Central memory CD4-positive, alpha-beta T cell (primary cell): ENCODE measurements around the gene ZIM2.

Source experiments
- DNase-seq: peaks from one replicate; pipeline ENCODE4 v3.0.0; 2022

Gene ZIM2

DNA sequence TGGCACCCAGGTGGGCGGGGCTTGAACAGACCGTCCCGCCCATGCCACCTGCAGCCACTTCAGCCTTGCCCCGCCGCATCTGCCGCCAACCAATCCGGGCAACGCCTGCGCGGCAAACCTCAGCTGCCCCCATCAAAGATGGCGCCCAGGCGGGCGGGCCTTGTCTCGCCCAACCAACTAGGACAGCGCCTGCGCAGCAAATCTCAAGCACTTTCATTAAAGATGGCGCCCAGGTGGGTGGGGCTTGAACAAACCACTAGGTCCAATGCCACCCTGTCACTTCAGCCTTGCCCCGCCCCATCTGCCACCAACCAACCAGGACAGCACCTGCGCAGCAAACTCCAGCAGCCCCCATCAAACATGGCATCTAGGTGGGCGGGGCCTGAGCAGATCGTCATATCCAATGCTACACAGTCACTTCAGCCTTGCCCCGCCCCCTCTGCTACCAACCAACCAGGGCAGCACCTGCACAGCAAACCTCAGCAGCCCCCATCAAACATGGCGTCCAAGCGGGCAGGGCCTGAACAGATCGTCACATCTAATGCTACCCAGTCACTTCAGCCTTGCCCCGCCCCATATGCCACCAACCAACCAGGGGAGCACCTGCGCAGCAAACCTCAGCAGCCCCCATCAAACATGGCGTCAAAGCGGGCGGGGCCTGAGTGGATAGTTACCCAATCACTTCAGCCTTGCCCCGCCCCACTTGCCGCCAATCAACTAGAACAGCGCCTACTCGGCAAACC is 1.4 kb downstream of the ZIM2 start:
- no peak for DNase-seq

DNA sequence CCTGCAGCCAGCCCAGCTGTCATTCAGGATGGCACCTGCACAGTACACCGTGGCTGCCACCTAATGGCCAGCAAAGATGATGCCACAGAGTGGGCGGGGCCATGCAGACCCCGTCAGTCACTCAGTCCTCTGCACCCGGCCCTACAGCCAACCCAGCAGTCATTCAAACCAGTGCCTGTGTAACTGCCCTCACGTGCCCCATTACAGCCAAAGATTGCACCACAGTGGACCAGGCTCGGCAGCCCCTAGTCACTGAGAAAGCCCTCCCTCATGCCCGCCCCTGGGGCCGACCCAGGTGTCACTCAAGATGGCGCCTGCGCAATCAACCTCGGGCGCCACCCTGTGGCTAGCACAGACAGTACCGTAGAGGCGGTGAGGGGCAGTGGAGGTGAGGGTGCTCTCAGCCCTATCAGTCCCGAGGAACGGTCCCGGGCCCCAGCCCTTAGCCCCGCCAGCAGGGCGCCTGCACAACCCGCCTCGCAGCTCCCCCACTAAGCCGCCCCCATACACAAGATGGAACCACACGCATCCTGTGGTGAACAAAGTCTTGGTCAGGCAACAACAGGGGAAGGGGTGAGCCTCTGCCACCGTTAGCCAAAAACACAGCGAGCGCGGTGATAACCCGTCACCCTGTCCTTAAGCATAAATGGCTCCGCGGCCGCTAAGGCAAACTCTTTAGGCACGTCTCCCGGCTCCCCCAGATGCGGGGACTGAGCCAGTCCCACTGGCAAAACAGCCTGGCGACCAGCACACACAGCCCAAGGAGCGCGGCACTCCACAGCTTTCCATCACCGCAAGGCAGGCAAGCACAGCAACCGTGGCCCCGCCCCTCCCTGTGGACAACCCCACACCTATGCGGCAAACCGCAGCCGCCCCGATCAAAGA is 2.3 kb downstream of the ZIM2 start:
- no peak for DNase-seq

DNA sequence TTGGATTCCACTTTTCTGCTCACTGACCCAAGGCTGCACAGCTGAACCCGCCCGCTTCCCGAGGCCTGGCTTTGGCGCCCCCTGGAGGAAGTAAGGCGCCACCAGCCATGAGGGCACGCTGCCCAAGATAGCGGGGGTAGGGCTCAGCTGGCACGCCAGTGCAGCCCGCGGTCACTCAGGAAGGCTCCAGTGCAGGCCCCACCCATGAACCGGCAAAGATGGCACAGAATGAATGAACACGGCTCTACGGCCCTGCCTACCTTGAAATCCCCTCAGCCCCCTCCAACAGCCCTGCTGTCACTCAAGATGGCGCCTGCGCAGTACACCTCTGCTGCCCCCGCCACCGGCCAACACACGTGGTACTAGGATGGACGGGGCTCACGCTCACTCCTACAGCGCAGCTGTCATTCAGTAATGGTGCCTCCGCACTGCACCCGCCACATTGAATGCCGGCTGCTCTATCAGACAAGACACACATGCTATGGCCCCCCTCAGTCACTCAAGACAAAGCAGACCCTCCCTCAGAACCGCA is 3.0 kb downstream of the ZIM2 start:
- no peak for DNase-seq

DNA sequence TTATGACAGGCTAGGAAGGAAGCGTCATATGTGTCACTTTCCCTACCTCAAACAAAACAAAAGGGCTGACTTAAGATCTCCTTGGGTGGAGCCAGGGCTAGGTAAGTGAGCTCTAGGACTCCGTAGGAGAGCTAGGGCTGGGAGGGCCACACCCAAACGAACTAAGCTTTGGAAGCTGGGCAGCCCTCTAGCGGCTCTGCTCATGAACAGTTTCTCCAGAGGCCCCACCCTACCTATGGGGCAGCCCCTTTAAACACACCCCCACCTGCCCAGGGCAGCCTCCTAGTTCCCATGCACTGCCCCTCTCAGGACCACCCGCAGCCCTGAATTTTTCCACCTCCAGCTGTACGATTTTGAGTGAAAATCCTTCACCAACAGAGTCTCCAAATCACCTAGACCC is 3.5 kb downstream of the ZIM2 start:
- no peak for DNase-seq

DNA sequence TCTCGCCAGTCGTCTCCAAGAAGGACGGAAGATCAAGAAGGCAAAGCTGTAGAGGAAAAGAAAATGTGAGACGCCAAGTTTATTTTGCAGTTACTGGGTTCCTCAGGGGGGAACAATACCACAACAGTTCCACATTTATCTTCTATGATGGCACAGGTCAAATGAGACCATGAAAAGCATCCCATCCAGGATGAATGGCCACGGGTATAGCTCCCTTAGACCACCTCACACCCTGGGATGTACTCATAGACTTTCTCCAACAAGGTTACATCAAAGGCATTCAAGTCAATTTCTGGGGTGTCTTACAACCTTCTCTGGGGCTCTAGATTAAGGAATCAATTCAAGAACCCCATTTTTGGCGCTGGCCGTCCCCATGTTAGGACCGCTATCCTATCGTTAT is 4.5 kb downstream of the ZIM2 start:
- no peak for DNase-seq

DNA sequence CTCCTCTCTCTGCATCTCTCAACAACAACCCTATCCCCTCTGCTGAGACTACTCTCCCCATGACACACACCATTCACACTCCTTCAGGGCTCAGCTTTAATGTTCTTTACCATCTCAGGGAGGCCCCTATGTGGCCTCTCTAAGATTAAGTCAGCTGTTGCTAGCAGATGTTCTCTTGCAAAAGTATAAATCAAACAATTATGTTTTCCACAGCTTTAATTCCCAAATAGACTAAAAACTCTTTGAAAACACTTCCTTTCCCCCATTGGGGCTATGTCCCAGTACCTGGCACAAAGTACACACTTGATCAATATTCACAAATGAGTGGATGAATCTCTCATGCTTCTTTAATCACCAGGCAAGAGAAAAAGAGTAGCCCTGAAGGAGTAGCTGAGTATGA is 5.1 kb downstream of the ZIM2 start:
- DNase-seq, result no peak

DNA sequence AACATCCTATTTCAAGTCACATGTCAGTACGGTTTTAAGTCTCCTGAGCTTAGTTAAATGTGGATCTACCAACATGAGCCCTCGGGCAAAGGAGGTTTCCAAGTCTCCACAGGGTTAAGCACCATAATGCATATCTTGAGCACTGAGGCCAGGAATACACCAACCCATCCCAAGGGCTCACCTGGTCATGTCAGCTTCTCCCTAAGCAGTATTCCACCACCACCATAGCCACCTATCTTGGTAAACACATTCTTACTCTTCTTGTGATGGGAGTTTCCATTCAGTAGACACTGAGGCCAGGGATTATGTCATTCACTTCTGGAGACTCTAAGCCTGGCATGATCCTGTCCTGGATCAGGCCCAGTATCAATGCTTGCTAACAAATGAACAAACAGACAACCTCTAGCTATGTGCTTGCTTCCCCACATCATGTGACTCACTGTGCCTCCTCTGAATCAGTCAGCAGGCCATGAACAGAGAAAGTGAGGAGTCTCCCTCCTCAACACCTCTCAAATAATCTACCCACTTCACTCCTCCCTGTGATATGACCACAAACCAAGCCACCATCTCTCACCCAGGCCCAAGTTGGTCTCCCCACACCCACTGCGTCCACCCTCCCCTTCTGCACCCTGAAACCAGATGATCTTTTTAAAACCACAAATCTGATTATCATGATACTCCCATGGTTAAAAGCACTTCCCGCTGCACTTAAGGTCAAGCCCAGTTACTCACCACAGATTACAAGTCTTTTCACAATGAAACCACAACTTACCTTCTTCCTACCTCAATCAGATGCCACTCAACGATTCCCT is 5.8 kb downstream of the ZIM2 start:
- DNase-seq, result no peak

DNA sequence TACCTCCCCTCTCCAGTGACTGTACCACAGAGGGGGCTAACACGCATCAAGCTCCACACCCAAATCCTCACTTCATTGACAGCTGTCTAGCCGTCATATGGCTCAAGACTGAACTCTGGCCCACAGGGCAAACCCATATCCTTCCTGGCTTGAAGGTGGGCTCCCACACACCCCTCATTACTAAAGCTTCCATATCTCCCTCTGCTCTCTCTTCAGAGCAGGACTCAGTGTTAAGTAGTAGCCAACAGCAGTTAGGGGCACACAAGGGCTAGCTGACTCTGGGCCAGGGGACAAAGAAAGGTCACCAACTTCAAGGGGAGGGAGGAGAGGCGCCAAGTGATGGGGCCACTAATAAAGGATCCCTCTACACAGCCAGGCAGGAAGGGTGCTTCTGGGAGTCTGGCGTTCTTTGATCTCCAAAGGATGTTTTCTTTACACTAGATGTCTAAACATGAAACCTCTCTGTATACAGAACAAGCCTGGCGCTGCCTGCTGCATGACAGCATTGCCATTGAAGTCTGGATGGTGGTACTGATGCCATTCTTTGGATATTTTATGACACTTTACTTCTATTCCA is 8.1 kb downstream of the ZIM2 start:
- DNase-seq, result no peak

DNA sequence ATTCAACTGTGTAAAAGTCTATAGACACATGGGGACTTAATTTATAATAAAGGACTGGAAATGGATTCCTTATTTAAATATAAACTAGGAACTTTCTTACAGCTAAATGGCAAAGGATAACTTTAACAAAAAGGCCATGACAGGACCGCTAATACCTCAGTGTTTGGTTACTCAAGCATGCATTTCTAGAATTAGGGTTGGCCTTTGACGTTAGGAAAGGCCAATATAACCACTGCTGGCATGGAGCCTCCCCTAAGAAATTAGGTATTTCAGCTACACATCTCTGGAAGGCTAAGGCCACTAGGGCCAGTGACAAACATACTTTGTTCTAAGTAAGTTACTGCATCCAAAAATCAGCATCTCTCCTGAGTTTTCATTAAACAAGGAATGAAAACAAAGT is 9.3 kb downstream of the ZIM2 start:
- no peak for DNase-seq

DNA sequence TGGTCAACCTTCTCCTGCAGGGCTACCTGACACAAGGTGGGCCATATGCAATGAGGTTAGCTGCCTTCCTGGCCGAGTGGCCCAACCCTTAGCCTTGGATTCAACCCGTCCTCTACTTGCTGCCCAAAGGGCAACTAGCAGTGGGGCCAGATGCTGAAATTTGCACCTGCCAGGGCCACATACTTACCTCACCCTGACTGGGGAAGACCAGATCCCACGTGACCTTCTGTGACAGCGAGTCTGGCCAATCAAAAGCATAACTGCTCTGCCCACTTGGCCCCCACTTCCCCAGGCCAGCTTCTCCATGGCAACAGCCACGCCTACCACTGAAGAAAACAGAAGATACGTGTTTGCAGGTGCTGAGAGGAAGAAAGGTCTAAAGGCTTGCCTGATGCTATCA is 10.9 kb downstream of the ZIM2 start:
- no peak for DNase-seq

DNA sequence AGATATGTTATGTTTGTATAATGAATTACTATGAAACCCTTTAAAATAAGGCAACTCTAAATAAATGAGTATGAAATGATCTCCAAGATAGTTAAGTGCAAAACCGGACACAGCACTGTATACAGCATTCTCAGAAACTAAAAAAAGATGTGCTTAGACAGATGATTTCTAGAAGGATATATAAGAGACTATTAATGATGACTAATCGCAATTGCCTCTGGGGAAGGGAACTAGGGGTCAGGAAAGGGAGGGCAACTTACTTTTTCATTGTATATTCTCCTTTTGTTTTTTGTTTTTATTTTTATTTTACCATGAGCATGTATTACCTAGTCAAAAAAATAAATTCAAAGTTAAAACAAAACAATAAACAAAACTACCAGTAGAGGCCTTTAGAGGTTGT is 12.8 kb downstream of the ZIM2 start:
- no peak for DNase-seq

DNA sequence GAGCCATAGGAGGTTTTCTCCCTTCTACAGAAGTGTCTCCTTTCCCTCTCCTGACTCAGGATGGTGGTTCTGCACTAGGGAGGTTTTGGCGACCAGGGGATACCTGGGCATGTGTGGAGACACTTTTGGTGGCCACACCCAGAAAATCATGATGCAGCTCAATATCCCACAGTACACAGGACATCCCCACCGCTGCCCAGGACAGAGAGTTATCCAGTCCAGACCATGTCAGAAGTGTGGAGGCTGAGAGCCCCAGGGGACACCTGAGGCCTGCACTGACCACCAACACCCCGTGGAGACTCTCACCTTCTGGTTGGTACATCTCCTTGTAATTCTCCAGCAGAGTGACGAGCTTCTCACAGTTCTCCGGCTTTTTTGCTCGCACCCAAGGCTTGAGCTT is 16.6 kb downstream of the ZIM2 start:
- no peak for DNase-seq

DNA sequence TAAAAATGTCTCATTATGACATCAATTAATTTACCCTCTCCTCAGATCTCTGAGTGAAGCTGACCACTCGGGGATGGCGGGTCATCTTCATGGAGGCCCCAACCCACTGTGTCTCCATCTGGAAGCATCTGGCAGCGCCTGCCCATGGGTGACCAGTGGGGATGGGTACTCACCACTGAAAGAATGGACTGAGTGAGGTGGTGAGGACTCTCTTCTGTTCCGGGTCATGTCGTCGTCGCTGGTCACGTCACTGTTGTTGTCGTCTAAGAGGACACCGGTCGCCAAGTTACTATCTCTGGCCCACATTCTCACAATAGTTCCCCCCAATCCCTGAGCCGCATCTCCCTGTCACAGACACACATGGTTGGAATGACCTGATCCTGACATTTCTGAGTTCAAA is 17.1 kb downstream of the ZIM2 start:
- DNase-seq, result no peak

DNA sequence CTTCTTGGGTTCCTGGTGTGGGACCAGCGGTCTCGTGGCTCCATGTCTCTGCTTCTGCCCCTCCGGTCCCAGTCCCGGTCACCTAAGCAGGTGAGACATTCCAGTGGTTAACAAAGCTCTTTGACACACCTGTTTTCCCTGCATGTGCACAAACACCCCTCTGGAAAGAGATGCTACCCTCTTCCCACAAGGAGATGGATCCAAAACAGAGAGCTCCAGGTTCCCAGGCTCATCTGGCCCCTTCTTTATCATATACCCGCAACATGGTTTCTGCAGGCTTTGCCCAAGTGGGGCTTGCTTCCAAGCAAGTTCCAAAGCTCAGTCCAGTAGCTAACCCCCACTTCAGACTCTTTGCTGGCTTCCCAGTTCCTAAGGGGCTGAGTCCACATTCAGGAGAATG is 17.8 kb downstream of the ZIM2 start:
- DNase-seq, result no peak

DNA sequence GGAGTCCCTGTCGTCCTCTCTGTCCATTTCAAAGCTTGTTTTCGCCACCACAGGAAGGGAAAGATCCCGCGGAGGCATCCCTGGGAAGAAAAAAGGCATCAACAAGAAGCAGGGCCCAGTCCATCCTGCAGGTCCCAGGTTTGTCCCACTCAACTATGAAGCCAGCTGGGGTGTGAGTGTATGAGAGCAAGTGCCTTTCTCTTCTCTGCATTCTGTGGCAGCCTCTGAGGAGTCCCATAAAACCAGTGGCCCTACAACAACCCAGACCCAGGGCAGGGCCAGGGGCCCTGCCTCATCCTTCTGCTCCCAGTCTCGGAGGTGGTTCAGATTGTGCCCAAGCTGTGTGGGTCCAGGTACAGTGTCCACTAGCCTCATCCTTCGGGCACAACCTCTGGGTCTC is 18.9 kb downstream of the ZIM2 start:
- DNase-seq, result no peak

DNA sequence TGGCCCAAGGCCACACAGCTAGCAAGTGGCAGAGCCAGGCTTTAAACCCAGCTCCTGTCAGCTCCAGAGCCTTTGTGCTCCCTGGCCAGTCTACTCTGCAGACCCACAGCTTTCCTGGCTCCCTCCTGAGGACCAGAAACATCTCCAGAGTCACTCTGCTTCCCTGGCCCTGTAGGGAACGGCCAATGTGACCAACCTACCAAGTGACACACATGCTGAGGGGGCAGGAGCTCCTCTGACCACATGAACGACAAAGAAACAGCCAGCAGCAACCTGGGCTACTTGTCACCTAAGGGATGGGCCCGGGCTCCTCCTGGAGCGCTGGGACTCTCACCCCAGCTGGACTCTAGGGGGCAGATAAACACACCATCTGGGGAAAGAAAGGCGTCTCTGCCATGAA is 19.3 kb downstream of the ZIM2 start:
- DNase-seq, result no peak

DNA sequence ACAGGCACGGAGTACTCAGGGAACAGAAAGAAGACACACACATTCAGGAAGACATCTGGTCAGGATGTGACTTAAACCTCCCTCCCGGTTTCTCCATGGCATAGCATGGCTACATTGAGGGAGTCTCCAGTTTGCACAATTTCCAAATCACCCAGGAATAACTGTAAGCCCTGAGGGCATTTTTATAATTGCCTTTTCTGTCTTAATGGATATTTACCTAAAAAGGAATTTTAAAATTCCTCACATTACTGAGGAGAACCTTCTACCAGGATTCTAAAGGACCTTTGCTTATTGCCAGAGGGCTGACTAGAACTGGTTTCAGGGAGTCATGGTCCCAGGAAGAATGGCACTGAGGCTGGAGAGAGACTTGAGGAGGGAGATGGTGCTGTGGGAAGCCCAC is 21.4 kb downstream of the ZIM2 start:
- DNase-seq, result no peak

DNA sequence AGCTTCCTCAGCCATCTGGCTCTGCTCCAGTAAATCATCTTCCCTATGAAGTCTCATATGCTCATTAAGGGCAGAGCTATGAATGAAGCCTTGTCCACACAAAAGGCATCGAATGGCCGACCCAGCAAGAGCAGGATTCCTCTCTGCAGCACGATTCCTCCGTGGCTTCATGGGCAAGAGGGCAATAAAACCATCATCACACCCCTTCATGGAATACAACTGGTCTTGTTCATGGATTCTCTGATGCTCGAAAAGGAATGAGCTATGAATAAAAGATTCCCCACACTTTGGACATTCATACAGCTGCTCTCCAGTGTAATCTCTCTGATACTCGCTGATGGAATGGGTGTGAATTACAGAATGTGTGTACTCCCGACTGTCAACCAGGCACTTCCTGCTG is 25.9 kb downstream of the ZIM2 start:
- DNase-seq, result no peak

DNA sequence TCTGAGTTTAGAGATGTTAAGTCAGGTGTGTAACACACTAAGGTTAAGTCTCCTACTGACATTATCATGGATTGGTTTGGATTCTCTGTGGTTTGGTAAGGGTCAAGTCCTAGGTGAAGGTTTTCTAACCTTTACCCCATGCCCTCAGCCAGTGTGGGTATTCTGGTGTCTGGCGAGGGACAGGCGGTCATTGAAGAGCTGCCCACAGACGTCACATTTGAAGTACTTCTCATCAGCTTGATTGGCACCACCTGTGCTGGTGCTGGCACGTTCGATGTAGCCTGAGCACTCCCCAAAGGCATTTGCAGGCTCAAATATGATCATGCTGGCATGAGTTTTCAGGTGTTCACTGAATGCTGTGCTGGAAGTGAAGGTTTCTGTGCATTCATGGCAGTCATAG is 27.0 kb downstream of the ZIM2 start:
- no peak for DNase-seq

DNA sequence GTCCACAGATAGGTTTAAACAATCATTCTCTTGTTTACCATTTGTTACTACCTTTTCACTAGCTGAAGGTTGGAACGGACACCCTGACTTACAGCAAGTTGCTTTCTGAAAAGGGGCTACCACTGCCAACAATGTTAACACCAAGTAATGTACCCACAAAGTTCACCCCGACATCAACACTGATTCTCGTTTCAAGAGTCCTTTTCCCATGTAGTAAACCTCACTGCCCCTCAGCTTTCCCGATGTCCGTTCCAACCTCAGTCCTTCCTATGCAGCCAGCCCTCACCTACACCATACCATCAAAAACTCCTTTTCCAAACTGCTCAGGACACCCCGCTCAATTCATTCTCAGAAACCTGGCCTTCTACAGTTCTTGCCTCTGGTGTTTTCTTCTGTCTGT is 29.0 kb downstream of the ZIM2 start:
- DNase-seq, result no peak

DNA sequence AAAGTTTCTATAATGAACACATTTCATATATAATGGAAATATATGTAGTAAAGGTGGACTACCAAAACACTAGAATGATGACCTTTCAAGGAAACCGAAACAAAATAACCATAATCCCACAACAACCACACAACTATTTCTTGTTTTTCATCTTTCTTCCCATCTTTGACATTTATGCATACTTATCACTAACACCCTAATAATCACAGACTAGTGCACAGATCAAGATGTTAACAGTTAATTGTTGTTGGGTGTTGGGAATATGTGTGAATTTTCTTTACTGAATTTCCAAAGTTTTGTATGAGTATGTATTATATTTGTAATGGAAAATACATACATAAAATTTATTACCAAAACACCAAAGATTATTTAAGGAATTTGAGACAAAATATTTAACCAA is 30.3 kb downstream of the ZIM2 start:
- DNase-seq, result no peak

DNA sequence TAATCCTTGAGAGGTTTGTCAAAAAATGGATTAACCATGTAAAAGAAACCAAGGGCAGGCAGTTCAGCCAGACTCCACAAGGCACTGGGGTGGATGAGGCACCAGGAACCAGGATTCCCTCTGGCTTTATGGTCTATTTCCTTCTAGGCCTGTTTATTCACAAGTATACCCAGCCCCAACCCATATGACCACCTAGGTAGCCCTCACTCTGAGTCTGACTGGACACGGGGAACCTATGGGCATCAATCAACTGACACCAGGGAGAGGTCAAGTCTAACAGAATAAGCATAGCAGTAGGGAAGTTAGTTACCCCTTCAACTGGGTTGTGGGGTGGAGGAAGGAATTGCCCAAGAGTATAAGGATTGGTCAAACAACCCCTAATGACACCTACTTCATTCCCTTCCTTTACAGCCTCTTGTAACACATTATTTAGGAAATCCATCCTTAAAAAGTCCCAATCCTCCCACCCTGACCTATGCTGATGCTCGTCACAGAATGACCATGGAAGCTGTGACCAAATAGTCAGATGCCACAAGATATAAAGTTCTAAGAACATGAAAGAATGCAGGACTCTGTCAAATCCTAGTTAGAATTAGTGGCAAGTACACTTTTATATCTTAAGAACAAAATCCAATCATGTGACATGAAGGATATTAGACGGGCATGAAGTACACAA is 31.7 kb downstream of the ZIM2 start:
- DNase-seq, result no peak
